Spleen (tissue), 11 donors: ENCODE results near the gene PEX11A. TPM values are rescaled to one million over a fixed set of nuclear protein-coding genes. Genes with fewer than 3 reads are reported as not detected.
A peak's percentile ranks its signal among the peaks of the same experiment; 100 is the strongest.

Source experiments
- DNase-seq: peaks from one replicate; pipeline ENCODE4 v3.0.0-alpha.2; 2020
- H3K27ac ChIP-seq, 8 donors: fragments of 200-600 bp; sonication (generic) in 7 of 8; 1 replicate in 4 of 8; 2 replicates in 4 of 8; pipeline versions ENCODE4 v1.5.0 to v1.8.0; 2016 to 2021; ENCODE audit warnings: inconsistent platforms in 4 of 8, mild to moderate bottlenecking in 4 of 8, moderate library complexity in 1 of 8
- H3K27me3 ChIP-seq, 7 donors: fragments of 200-600 bp; sonication (generic) in 6 of 7; replicated peaks in 1 of 7; 1 replicate in 4 of 7; 2 replicates in 3 of 7; pipeline versions ENCODE4 v1.5.0 to v1.8.0; 2016 to 2021; ENCODE audit warnings: inconsistent platforms in 3 of 7, mild to moderate bottlenecking in 1 of 7
- H3K36me3 ChIP-seq, 6 donors: fragments of 200-600 bp; sonication (generic) in 5 of 6; 1 replicate in 4 of 6; 2 replicates in 2 of 6; pipeline versions ENCODE4 v1.5.0 to v1.8.0; 2016 to 2021; ENCODE audit warnings: inconsistent platforms in 2 of 6
- H3K4me1 ChIP-seq, 6 donors: fragments of 200-600 bp; sonication (generic) in 5 of 6; 1 replicate in 3 of 6; 2 replicates in 3 of 6; pipeline versions ENCODE4 v1.5.0 to v1.8.0; 2016 to 2021; ENCODE audit warnings: inconsistent platforms in 3 of 6
- H3K4me3 ChIP-seq, 8 donors: fragments of 200-600 bp; sonication (generic) in 7 of 8; 1 replicate in 4 of 8; 2 replicates in 4 of 8; pipeline versions ENCODE4 v1.5.0 to v1.8.0; 2016 to 2021; ENCODE audit warnings: inconsistent platforms in 4 of 8, mild to moderate bottlenecking in 4 of 8, moderate library complexity in 2 of 8
- H3K9me3 ChIP-seq, 8 donors: fragments of 200-600 bp; sonication (generic) in 7 of 8; 1 replicate in 4 of 8; 2 replicates in 4 of 8; pipeline versions ENCODE4 v1.5.0 to v1.8.0; 2016 to 2021; ENCODE audit warnings: inconsistent platforms in 4 of 8
- CTCF ChIP-seq, 11 experiments: fragments of 200-600 bp in 7 of 11; fragments of 450-650 bp in 4 of 11; sonication (generic) in 4 of 11; IDR thresholded peaks in 8 of 11; conservative IDR thresholded peaks in 3 of 11; 1 replicate in 7 of 11; 2 replicates in 4 of 11; pipeline versions ENCODE4 v1.4.0 to v1.8.0; 2016 to 2021; ENCODE audit warnings: antibody characterized with exemption in 11 of 11, inconsistent platforms in 4 of 11, mild to moderate bottlenecking in 1 of 11
- POLR2A ChIP-seq, 3 donors: fragments of 450-650 bp; IDR thresholded peaks; one replicate each; pipeline ENCODE4 v1.5.1; 2017; ENCODE audit warnings: antibody characterized with exemption in 3 of 3, mild to moderate bottlenecking in 1 of 3
- POLR2AphosphoS5 ChIP-seq, 3 donors: sonication (generic); formaldehyde crosslinking; IDR thresholded peaks; one replicate each; pipeline ENCODE4 v1.5.1; 2017; ENCODE audit warnings: antibody characterized with exemption in 3 of 3
- WGBS, 5 donors: extraction: QIAGEN DNeasy Blood & Tissue Kit in 3 of 5; methylation state at CpG; one replicate each; pipeline versions ENCODE4 v1.1.5 to v1.1.7; 2013 to 2018; 5-methylcytosine and 5-hydroxymethylcytosine counted together
- intact Hi-C: fragments of 100-400 bp; cut with DNase I; formaldehyde crosslinking; loops from one replicate; pipeline ENCODE4 v1.15.0; 2023; ENCODE audit warnings: low total_unique reads
- polyA plus RNA-seq, 3 donors: library from polyadenylated mRNA; stranded (reverse); fragments of 200-250 nt; gene quantifications; one replicate each; pipeline ENCODE4 v1.2.1, GENCODE V29; 2013
- total RNA-seq, 7 donors: library from RNA; depleted of rRNA in 3 of 7; stranded (reverse); fragments of >200 nt in 3 of 7; fragmentation: NEBNext Ultra II Directional in 4 of 7; extraction: Animal tissue kit (Norgen Biotek cat#: 25700) in 4 of 7; gene quantifications; one replicate each; pipeline versions ENCODE4 v1.1.0 to v1.2.1, GENCODE V29; 2016 to 2021
- donor health status: healthy with polysubstance abuse.
- donor health status: DM: no; HTN: no; CAD: no; lungs with moderate emphysema.
- donor health status: DM: no; HTN: no; CAD: no.
- donor health status: Bipolar disorder and iron deficiency.
- donor health status: healthy.
- donor health status: DM: no; HTN: no; CAD: no.
- donor health status: DM: yes; HTN: yes; CAD: no.

Gene PEX11A
- total and polyA plus RNA-seq, 10 donors, result 1.9 to 6.1 (median 3.6) TPM

GRCh38 chr15:89679212-89679611 lies 11.3 kb downstream of the PEX11A start, which contains the start of gene PLIN1:
Gene PLIN1, minus strand, starts transcription at chr15:89679367. Its CDS starts 1,878 bp downstream, at chr15:89677489.
- Histone ChIP-seq H3K27me3 (no peaks in the 10 kb centered on the region), H3K4me1 (no peaks in the 10 kb centered on the region), H3K36me3 (peaks cover 0 to 19% (median 2%) of the 10 kb centered on the region in 6 donors), H3K4me3 (no peak within 1 kb of the TSS), H3K9me3 (no peaks in the 10 kb centered on the region), H3K27ac (peak within 1 kb of the TSS in 1 of 8 donors; percentile 11)
- 85 to 95% (median 93%) methylated on average over 2 of the region's 2 CpGs for WGBS, 5 donors
- DNase-seq, result no peak
- intact Hi-C loops, result no loop called here
- TF ChIP-seq POLR2A (IDR thresholded peaks at IDR 0.05) (no peak), POLR2AphosphoS5 (IDR thresholded peaks at IDR 0.05) (no peak), CTCF (IDR thresholded peaks at IDR 0.05 in 8 of 11, conservative IDR thresholded peaks at IDR 0.05 in 3 of 11) (no peak)

GRCh38 chr15:89677381-89677780 lies 13.2 kb downstream of the PEX11A start:
- intact Hi-C loops, result no loop called here
- Histone ChIP-seq H3K9me3 (no peaks in the 10 kb centered on the region), H3K27me3 (no peaks in the 10 kb centered on the region), H3K27ac (no peak overlapping the region), H3K4me3 (no peak overlapping the region), H3K36me3 (peaks cover 0 to under 1% (median 0%) of the 10 kb centered on the region in 6 donors), H3K4me1 (no peaks in the 10 kb centered on the region)
- WGBS, 5 donors, result 82 to 92% (median 88%) methylated on average over 1 of the region's 1 CpG
- DNase-seq, result no peak
- TF ChIP-seq POLR2AphosphoS5 (IDR thresholded peaks at IDR 0.05) (no peak), CTCF (IDR thresholded peaks at IDR 0.05 in 8 of 11, conservative IDR thresholded peaks at IDR 0.05 in 3 of 11) (no peak), POLR2A (IDR thresholded peaks at IDR 0.05) (no peak)

- H3K27ac ChIP-seq, result no peak overlapping the region
- intact Hi-C loops, result no loop called here
- no peaks in the 10 kb centered on the region for H3K9me3 ChIP-seq
- no peaks in the 10 kb centered on the region for H3K4me1 ChIP-seq
- no peak for DNase-seq
- WGBS, 5 donors, result 66 to 82% (median 74%) methylated on average over 6 of the region's 6 CpGs
- no peaks in the 10 kb centered on the region for H3K36me3 ChIP-seq
- H3K27me3 ChIP-seq, result no peaks in the 10 kb centered on the region
- TF ChIP-seq POLR2A (IDR thresholded peaks at IDR 0.05) (no peak), CTCF (IDR thresholded peaks at IDR 0.05 in 8 of 11, conservative IDR thresholded peaks at IDR 0.05 in 3 of 11) (no peak), POLR2AphosphoS5 (IDR thresholded peaks at IDR 0.05) (no peak)
- H3K4me3 ChIP-seq, result no peak overlapping the region
Measured at GRCh38 chr15:89675606-89676005, 14.9 kb downstream of the PEX11A start.

GRCh38 chr15:89674526-89674925 lies 16.0 kb downstream of the PEX11A start:
- Histone ChIP-seq H3K4me1 (no peaks in the 10 kb centered on the region), H3K27me3 (no peaks in the 10 kb centered on the region), H3K36me3 (no peaks in the 10 kb centered on the region), H3K4me3 (no peak overlapping the region), H3K27ac (no peak overlapping the region), H3K9me3 (no peaks in the 10 kb centered on the region)
- TF ChIP-seq POLR2AphosphoS5 (IDR thresholded peaks at IDR 0.05) (no peak), CTCF (IDR thresholded peaks at IDR 0.05 in 8 of 11, conservative IDR thresholded peaks at IDR 0.05 in 3 of 11) (no peak), POLR2A (IDR thresholded peaks at IDR 0.05) (no peak)
- no peak for DNase-seq
- 75 to 82% (median 79%) methylated on average over 4 of the region's 4 CpGs for WGBS, 5 donors
- intact Hi-C loops, result no loop called here
